GM12878 (cell line): ENCODE measurements around the gene ABCG1. TPM values are rescaled to one million over a fixed set of nuclear protein-coding genes. Genes with fewer than 3 reads are reported as not detected.
A peak's percentile ranks its signal among the peaks of the same experiment; 100 is the strongest.

Experiments used
- ATAC-seq: fragments of 200-7000 bp; cut with Tn5 transposase; 3 replicates; pipeline ENCODE4 v1.9.1; 2020; ENCODE audit warnings: mild to moderate bottlenecking, moderate library complexity
- BruUV-seq: library from RNA; stranded (reverse); fragments of 400-500 nt; replicated peaks from 2 replicates; lab custom pipeline; 2021; lab: Mats Ljungman, UMichigan
- CTCF ChIA-PET: fragments of 300-600 bp; sonication (Branson Sonifier 250); formaldehyde crosslinking; extraction: SDS; loops from one replicate; lab custom pipeline; 2021; ENCODE audit warnings: inconsistent platforms; lab: Yijun Ruan, JAX
- POLR2A ChIA-PET: fragments of 350-600 bp; formaldehyde crosslinking; extraction: SDS; loops from one replicate; lab custom pipeline; 2021; ENCODE audit warnings: inconsistent platforms; lab: Charles Lee
- RAD21 ChIA-PET: fragments of 300-600 bp; sonication (Branson Sonifier 250); formaldehyde crosslinking; loops from one replicate; lab custom pipeline; 2023; ENCODE audit warnings: antibody characterized with exemption; ENCODE audit not compliant: unreplicated experiment; lab: Charles Lee
- SMC1A ChIA-PET: fragments of 300-600 bp; sonication (Branson Sonifier 250); formaldehyde crosslinking; loops from one replicate; lab custom pipeline; 2023; ENCODE audit not compliant: unreplicated experiment, uncharacterized antibody; lab: Charles Lee
- DNase-seq: peaks from one replicate; pipeline ENCODE4 v3.0.0-alpha.2; 2011; ENCODE audit warnings: low read depth, low spot score
- FAIRE-seq: peaks from 3 replicates; lab custom pipeline; 2011; peaks lifted over from hg19 to GRCh38; lab: Jason Lieb, UNC
- H2AFZ ChIP-seq: 2 replicates; pipeline ENCODE4 v1.6.0; 2011; ENCODE audit warnings: low read depth, low read length, control low read depth; ENCODE audit not compliant: control insufficient read depth
- H3K27ac ChIP-seq: 2 replicates; pipeline ENCODE4 v1.5.1; 2011; ENCODE audit warnings: control low read depth; ENCODE audit not compliant: control insufficient read depth, insufficient read depth
- H3K27me3 ChIP-seq, 2 experiments: replicated peaks in 1 of 2; 2 replicates each; pipeline versions ENCODE4 v1.6.0 to v1.6.1; 2011; ENCODE audit warnings: low read length in 1 of 2; ENCODE audit not compliant: control insufficient read depth in 2 of 2, insufficient read depth in 2 of 2
- H3K36me3 ChIP-seq, 2 experiments: 2 replicates each; pipeline ENCODE4 v1.5.1; 2011; ENCODE audit warnings: low read length in 1 of 2; ENCODE audit not compliant: control insufficient read depth in 2 of 2, insufficient read depth in 2 of 2
- H3K4me1 ChIP-seq: 2 replicates; pipeline ENCODE4 v1.6.1; 2011; ENCODE audit warnings: mild to moderate bottlenecking, low read length, moderate library complexity, mixed read lengths; ENCODE audit not compliant: control insufficient read depth, insufficient read depth
- H3K4me2 ChIP-seq: 2 replicates; pipeline ENCODE4 v1.6.0; 2011; ENCODE audit warnings: control low read depth; ENCODE audit not compliant: control insufficient read depth, insufficient read depth
- H3K4me3 ChIP-seq: fragments of 200-600 bp; sonication (generic); 2 replicates; pipeline ENCODE4 v1.5.1; 2016
- H3K79me2 ChIP-seq: 2 replicates; pipeline ENCODE4 v1.6.0; 2011; ENCODE audit warnings: low read length; ENCODE audit not compliant: control insufficient read depth, insufficient read depth
- H3K9ac ChIP-seq: 2 replicates; pipeline ENCODE4 v1.8.0; 2011; ENCODE audit warnings: low read length, control low read depth, mixed read lengths; ENCODE audit not compliant: control insufficient read depth, insufficient read depth
- H3K9me3 ChIP-seq: replicated peaks from 3 replicates; pipeline ENCODE4 v1.5.1; 2011; ENCODE audit warnings: mild to moderate bottlenecking, low read length; ENCODE audit not compliant: control insufficient read depth, insufficient read depth
- H4K20me1 ChIP-seq: 2 replicates; pipeline ENCODE4 v1.6.0; 2011; ENCODE audit not compliant: control insufficient read depth, insufficient read depth
- HDAC6 ChIP-seq: fragments of 200-600 bp; sonication (generic); IDR thresholded peaks from one replicate; pipeline ENCODE4 v1.8.0; 2017; ENCODE audit warnings: antibody characterized with exemption; ENCODE audit not compliant: unreplicated experiment
- IRF5 ChIP-seq: fragments of 450-650 bp; IDR thresholded peaks from 2 replicates; pipeline ENCODE4 v1.6.1; 2017; ENCODE audit warnings: borderline replicate concordance
- WRNIP1 ChIP-seq: IDR thresholded peaks from 2 replicates; pipeline ENCODE4 v1.6.1; 2011; ENCODE audit warnings: low read depth, low read length, improper control_type of control experiment, borderline replicate concordance
- YY1 ChIP-seq: IDR thresholded peaks from 2 replicates; pipeline ENCODE4 v1.6.1; 2011; ENCODE audit warnings: low read depth, mild to moderate bottlenecking, low read length
- ZNF24 ChIP-seq: fragments of 450-650 bp; IDR thresholded peaks from 2 replicates; pipeline ENCODE4 v1.6.1; 2017; ENCODE audit warnings: antibody characterized with exemption, mild to moderate bottlenecking
- ZNF274 ChIP-seq: IDR thresholded peaks from one replicate; pipeline ENCODE4 v1.8.0; 2011; ENCODE audit not compliant: insufficient read length, insufficient read depth
- ZNF622 ChIP-seq: fragments of 450-650 bp; IDR thresholded peaks from 2 replicates; pipeline ENCODE4 v1.6.1; 2017; ENCODE audit warnings: mild to moderate bottlenecking, inconsistent platforms
- WGBS: methylation state at CpG from one replicate; pipeline ENCODE4 v1.1.6; 2016; ENCODE audit warnings: low lambda C conversion rate; ENCODE audit not compliant: insufficient replicate concordance, insufficient coverage; ENCODE audit errors: missing lambda C conversion rate; 5-methylcytosine and 5-hydroxymethylcytosine counted together
- in situ Hi-C: fragments of 300-500 bp; cut with MboI; formaldehyde crosslinking; loops from 9 replicates; pipeline ENCODE4 v1.14.3; 2018; ENCODE audit warnings: mixed read lengths
- intact Hi-C: fragments of 100-400 bp; cut with micrococcal nuclease; formaldehyde crosslinking; loops from one replicate; pipeline ENCODE4 v1.14.2; 2022; ENCODE audit not compliant: unreplicated experiment
- polyA plus RNA-seq, 11 experiments: library from polyadenylated mRNA; depleted of rRNA in 4 of 11; unstranded in 6 of 11; stranded (reverse) in 5 of 11; fragments of >200 nt; fragmentation: Nextera tagmentation in 4 of 11; fragmentation: Illumina TruSeq in 1 of 11; extraction: Ambion mirVana in 4 of 11; extraction: Trizol in 1 of 11; gene quantifications; 1 replicate in 1 of 11; 2 replicates in 10 of 11; pipeline versions ENCODE4 v1.2.1 to v1.2.3, GENCODE V29; 2011 to 2016; ENCODE audit warnings: inconsistent platforms in 2 of 11, missing spikeins in 2 of 11, low read depth in 1 of 11
- total RNA-seq, 4 experiments: library from RNA; depleted of rRNA in 3 of 4; stranded (reverse); fragments of >200 nt in 3 of 4; fragmentation: Illumina TruSeq in 1 of 4; extraction: Trizol in 1 of 4; gene quantifications; 2 replicates each; pipeline versions ENCODE4 v1.2.1 to v1.2.3, GENCODE V29; 2013 to 2021
- TF ChIP-seq, protein P1 (sequence below): IDR thresholded peaks from 2 replicates; pipeline ENCODE4 v1.6.1; 2012; ENCODE audit warnings: low read length, inconsistent platforms

The ABCG1 gene
- total and polyA plus RNA-seq, 10 of the 15 experiments (the other 5 are each of a cell fraction or from before 2014, with no cell fraction given), result 0.59 to 19.3 (median 5.7) TPM

DNA sequence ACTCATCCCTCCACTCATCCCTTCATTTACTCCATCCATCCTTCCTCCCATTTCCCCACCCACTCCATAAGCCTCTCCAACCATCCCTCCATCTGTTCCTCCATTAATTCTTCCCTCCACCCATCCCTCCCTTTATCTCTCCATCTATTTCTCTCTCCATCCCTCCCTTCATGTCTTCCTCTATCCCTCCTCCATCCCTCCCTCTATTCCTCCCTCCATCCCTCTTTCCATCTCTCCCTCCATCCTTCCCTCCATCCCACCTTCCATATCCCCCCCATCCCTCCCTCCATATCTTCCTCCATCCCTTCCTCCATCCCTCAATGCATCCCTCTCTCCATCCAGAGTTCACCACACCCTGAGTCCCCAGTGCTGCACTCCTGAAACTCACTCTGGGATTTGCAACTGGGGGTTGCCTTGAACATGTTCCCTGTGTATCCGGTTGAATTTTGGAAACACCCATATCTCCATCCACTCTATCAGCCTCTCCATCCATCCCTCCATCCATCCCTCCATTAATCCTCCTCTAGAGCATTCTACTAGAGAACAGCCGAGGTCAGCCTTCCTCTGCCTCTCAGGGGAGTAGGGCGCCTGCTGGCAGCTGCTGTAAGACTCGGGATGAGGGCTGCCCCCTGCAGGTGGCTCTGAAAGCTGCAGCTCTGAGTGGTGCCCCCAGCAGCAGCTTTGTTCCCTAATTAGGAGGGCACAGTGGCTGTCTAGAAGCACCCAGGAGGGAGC is 39.4 kb downstream of the ABCG1 start (continued):
- no peak for TF ChIP-seq ZNF622
- no peak for TF ChIP-seq HDAC6
- TF ChIP-seq WRNIP1, result 0 out of 2 replicates have a peak, but pooled peaks have one; percentile 38
- TF ChIP-seq YY1, result peak; percentile 76

- RAD21 ChIA-PET, result interaction anchor here (0.6 to 4.1 kb wide), 48 partner anchors 9 to 285 kb away, joined by 3 to 105 read pairs (median 5); partner anchors contain the start of gene ABCG1
- 75% methylated on average over 9 of the region's 9 CpGs for WGBS
- CTCF ChIA-PET, result interaction anchor here (0.8 to 5.1 kb wide), 49 partner anchors 10 to 278 kb away, joined by 3 to 151 read pairs (median 6); partner anchors contain the start of gene ABCG1
- POLR2A ChIA-PET, result interaction anchor here (0.7 to 1.4 kb wide), 10 partner anchors 13 to 95 kb away, joined by 3 to 8 read pairs (median 4); no protein-coding TSS in a partner anchor
- in situ Hi-C loops, result no loop called here
- no peak overlapping the region for H2AFZ ChIP-seq
- TF ChIP-seq IRF5, result no peak
- no peak for TF ChIP-seq ZNF274
- no peak for TF ChIP-seq ZNF24
- TF ChIP-seq, protein P1, sequence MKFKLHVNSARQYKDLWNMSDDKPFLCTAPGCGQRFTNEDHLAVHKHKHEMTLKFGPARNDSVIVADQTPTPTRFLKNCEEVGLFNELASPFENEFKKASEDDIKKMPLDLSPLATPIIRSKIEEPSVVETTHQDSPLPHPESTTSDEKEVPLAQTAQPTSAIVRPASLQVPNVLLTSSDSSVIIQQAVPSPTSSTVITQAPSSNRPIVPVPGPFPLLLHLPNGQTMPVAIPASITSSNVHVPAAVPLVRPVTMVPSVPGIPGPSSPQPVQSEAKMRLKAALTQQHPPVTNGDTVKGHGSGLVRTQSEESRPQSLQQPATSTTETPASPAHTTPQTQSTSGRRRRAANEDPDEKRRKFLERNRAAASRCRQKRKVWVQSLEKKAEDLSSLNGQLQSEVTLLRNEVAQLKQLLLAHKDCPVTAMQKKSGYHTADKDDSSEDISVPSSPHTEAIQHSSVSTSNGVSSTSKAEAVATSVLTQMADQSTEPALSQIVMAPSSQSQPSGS, result no peak
- TF ChIP-seq, all 136 proteins: peak for 0
- Histone ChIP-seq H3K4me1 (no peaks in the 10 kb centered on the region), H3K4me2 (no peak overlapping the region), H4K20me1 (no peaks in the 10 kb centered on the region), H3K9me3 (no peaks in the 10 kb centered on the region), H3K4me3 (no peak overlapping the region), H3K9ac (no peak overlapping the region), H3K79me2 (no peaks in the 10 kb centered on the region), H3K36me3 (no peaks in the 10 kb centered on the region), H3K27ac (no peak overlapping the region), H3K27me3 (no peaks in the 10 kb centered on the region; a peak in 1 of 4 replicates)
- intact Hi-C loops, result loop anchor here (1.0 kb wide), 2 partner anchors 95 to 114 kb away; no protein-coding TSS in a partner anchor
- SMC1A ChIA-PET, result interaction anchor here (0.6 to 3.1 kb wide), 41 partner anchors 9 to 277 kb away, joined by 3 to 97 read pairs (median 6); no protein-coding TSS in a partner anchor
- ATAC-seq (no peak), DNase-seq (no peak), FAIRE-seq (no peak)
- no TSS peak for BruUV-seq
These were observed 40.0 kb downstream of the ABCG1 start for GRCh38 chr21:42258885-42259407.
